Lung (tissue), 12 donors: Measurements from ENCODE around the gene FAM83D. TPM values are rescaled to one million over a fixed set of nuclear protein-coding genes. Genes with fewer than 3 reads are reported as not detected.

Experiments used
- ATAC-seq: fragments of 200-7000 bp; cut with Tn5 transposase; one replicate; pipeline ENCODE4 v1.9.1; 2020; ENCODE audit warnings: moderate number of reproducible peaks; ENCODE audit not compliant: insufficient read depth, low FRiP score
- DNase-seq, 3 donors: peaks; one replicate each; pipeline ENCODE4 v3.0.0-alpha.2; 2013 to 2017
- H3K27ac ChIP-seq, 2 donors: one replicate each; pipeline ENCODE4 v1.5.1; 2013; ENCODE audit warnings: mild to moderate bottlenecking in 2 of 2, moderate library complexity in 2 of 2, control low read depth in 1 of 2, inconsistent platforms in 1 of 2, low read depth in 1 of 2, low read length in 1 of 2
- H3K27me3 ChIP-seq, 3 donors: one replicate each; pipeline ENCODE4 v1.5.1; 2013; ENCODE audit warnings: low read length in 2 of 3; ENCODE audit not compliant: control insufficient read depth in 3 of 3, insufficient read depth in 3 of 3
- H3K36me3 ChIP-seq, 4 donors: one replicate each; pipeline ENCODE4 v1.5.1; 2013; ENCODE audit warnings: low read length in 4 of 4, mild to moderate bottlenecking in 1 of 4, moderate library complexity in 1 of 4; ENCODE audit not compliant: control insufficient read depth in 4 of 4, insufficient read depth in 4 of 4
- H3K4me1 ChIP-seq, 5 donors: one replicate each; pipeline ENCODE4 v1.5.1; 2013; ENCODE audit warnings: low read length in 5 of 5, mild to moderate bottlenecking in 2 of 5, moderate library complexity in 1 of 5; ENCODE audit not compliant: control insufficient read depth in 5 of 5, insufficient read depth in 5 of 5
- H3K4me3 ChIP-seq: one replicate; pipeline ENCODE4 v1.5.1; 2013; ENCODE audit warnings: mild to moderate bottlenecking, control low read depth, moderate library complexity
- H3K9ac ChIP-seq, 2 donors: one replicate each; pipeline ENCODE4 v1.5.1; 2013; ENCODE audit warnings: low read length in 2 of 2, control low read depth in 1 of 2; ENCODE audit not compliant: insufficient read depth in 1 of 2
- H3K9me3 ChIP-seq, 4 donors: one replicate each; pipeline ENCODE4 v1.5.1; 2013; ENCODE audit warnings: low read length in 3 of 4, mild to moderate bottlenecking in 1 of 4, moderate library complexity in 1 of 4; ENCODE audit not compliant: control insufficient read depth in 4 of 4, insufficient read depth in 3 of 4
- CTCF ChIP-seq: IDR thresholded peaks from 2 replicates; pipeline ENCODE4 v1.5.1; 2012; ENCODE audit warnings: mild to moderate bottlenecking; ENCODE audit errors: control extremely low read depth, extremely low read depth
- WGBS, 2 donors: extraction: QIAGEN DNeasy Blood & Tissue Kit; methylation state at CpG; one replicate each; pipeline ENCODE4 v1.1.7; 2013; 5-methylcytosine and 5-hydroxymethylcytosine counted together
- polyA plus RNA-seq, 2 donors: library from polyadenylated mRNA; stranded (reverse); fragments of 200-250 nt; gene quantifications; one replicate each; pipeline ENCODE4 v1.2.1, GENCODE V29; 2013
- total RNA-seq, 2 donors: library from RNA; depleted of rRNA in 1 of 2; stranded (reverse); fragments of >200 nt in 1 of 2; gene quantifications; one replicate each; pipeline ENCODE4 v1.2.1, GENCODE V29; 2014 to 2021
- donor health status: control.
- donor health status: control.
- donor health status: Bipolar disorder and iron deficiency.
- donor health status: healthy.
- donor health status: DM: yes; HTN: yes; CAD: no.

The FAM83D gene
- total and polyA plus RNA-seq, 4 donors = 0.94 to 3.6 (median 2.8) TPM

- no peak overlapping the region for H3K27ac ChIP-seq
- no peak overlapping the region for H3K9ac ChIP-seq
- no peak for DNase-seq
- H3K4me3 ChIP-seq = no peak overlapping the region
- no peak for ATAC-seq
- H3K27me3 ChIP-seq = peaks cover 0 to 19% (median 0%) of the 10 kb centered on the region in 3 donors
- peaks cover 0 to 5% (median 0%) of the 10 kb centered on the region in 4 donors for H3K36me3 ChIP-seq
- H3K4me1 ChIP-seq = no peaks in the 10 kb centered on the region
- no peak for TF ChIP-seq CTCF
- no peaks in the 10 kb centered on the region for H3K9me3 ChIP-seq
These were observed 30.1 kb upstream of the FAM83D start for GRCh38 chr20:38896009-38896594.

- H3K4me1 ChIP-seq = no peaks in the 10 kb centered on the region
- H3K27me3 ChIP-seq = peaks cover 0 to 19% (median 0%) of the 10 kb centered on the region in 3 donors
- no peak overlapping the region for H3K4me3 ChIP-seq
- H3K9ac ChIP-seq = no peak overlapping the region
- peaks cover 0 to 6% (median 0%) of the 10 kb centered on the region in 4 donors for H3K36me3 ChIP-seq
- DNase-seq (no peak), ATAC-seq (no peak)
- WGBS, 2 donors = 88 to 90% methylated on average over 4 of the region's 4 CpGs
- TF ChIP-seq CTCF = no peak
- H3K27ac ChIP-seq = no peak overlapping the region
- no peaks in the 10 kb centered on the region for H3K9me3 ChIP-seq
These were observed 28.9 kb upstream of the FAM83D start for GRCh38 chr20:38897267-38897666.

- Histone ChIP-seq H3K36me3 (peaks cover 0 to 8% (median 0%) of the 10 kb centered on the region in 4 donors), H3K4me3 (no peak overlapping the region), H3K9me3 (peaks cover 0 to 6% (median 4%) of the 10 kb centered on the region in 4 donors), H3K27me3 (peaks cover 0 to 6% (median 0%) of the 10 kb centered on the region in 3 donors), H3K9ac (no peak overlapping the region), H3K4me1 (no peaks in the 10 kb centered on the region), H3K27ac (no peak overlapping the region)
- 91 to 93% methylated on average over 13 of the region's 13 CpGs for WGBS, 2 donors
- DNase-seq = no peak
- no peak for ATAC-seq
- TF ChIP-seq CTCF = no peak
These were observed 25.6 kb upstream of the FAM83D start for GRCh38 chr20:38900606-38901005.

GRCh38 chr20:38902601-38903000, 23.6 kb upstream of the FAM83D start:
- H3K4me3 ChIP-seq = no peak overlapping the region
- no peak overlapping the region for H3K9ac ChIP-seq
- H3K36me3 ChIP-seq = peaks cover 0 to 13% (median 0%) of the 10 kb centered on the region in 4 donors
- peaks cover 0 to 6% (median 4%) of the 10 kb centered on the region in 4 donors for H3K9me3 ChIP-seq
- H3K4me1 ChIP-seq = no peaks in the 10 kb centered on the region
- WGBS, 2 donors = 96 to 98% methylated on average over 8 of the region's 8 CpGs
- no peak overlapping the region for H3K27ac ChIP-seq
- peaks cover 0 to 3% (median 0%) of the 10 kb centered on the region in 3 donors for H3K27me3 ChIP-seq
- no peak for ATAC-seq
- DNase-seq = no peak
- TF ChIP-seq CTCF = no peak
